Measurements from ENCODE around the gene PLA2G4E.

PLA2G4E gene

DNA sequence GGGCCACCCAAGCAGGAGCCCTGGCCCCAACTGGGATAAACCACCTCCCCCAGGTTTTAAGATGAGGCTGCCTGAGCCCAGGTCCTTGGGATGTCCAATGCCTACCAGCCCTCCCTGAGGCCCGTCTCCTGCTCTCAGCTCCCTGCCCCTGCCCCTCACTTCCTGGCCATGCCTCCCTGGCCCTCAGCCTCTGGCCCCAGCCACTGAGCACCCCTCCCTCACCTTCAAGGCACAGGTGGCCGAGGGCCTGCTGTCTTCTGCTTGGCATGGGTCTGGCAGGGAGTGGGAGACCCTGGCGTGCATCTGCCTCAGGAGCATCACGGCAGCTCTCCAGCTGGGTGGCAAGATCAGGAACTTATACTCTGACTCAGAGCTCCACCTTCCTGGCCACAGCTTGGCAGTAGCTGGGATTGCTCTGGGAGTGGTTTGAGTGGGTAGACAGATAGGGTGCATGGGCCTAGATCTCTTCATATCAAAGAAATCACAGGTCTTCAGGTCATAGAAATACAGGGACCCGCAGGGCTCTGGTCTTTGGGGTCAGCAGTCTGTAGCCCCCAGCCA lies at the start of gene PLA2G4E:
PLA2G4E (minus strand) TSS at position 330 of the 561 bp plus-strand sequence; CDS start at position 318, 12 bp downstream.
- Histone ChIP-seq H3K27me3 (replicated peaks; ENCODE audit: control insufficient read depth, insufficient read depth, low read length) (no peaks in the 10 kb centered on the region; the same call in none of the 2 replicates), H3K36me3 (ENCODE audit: control insufficient read depth, insufficient read depth, low read length) (no peaks in the 10 kb centered on the region), H3K4me3 (replicated peaks; ENCODE audit: low read depth, low read length) (no peak within 1 kb of the TSS)
- no peak for DNase-seq (ENCODE audit: extremely low read depth, insufficient read length)
- TF ChIP-seq, protein P1, sequence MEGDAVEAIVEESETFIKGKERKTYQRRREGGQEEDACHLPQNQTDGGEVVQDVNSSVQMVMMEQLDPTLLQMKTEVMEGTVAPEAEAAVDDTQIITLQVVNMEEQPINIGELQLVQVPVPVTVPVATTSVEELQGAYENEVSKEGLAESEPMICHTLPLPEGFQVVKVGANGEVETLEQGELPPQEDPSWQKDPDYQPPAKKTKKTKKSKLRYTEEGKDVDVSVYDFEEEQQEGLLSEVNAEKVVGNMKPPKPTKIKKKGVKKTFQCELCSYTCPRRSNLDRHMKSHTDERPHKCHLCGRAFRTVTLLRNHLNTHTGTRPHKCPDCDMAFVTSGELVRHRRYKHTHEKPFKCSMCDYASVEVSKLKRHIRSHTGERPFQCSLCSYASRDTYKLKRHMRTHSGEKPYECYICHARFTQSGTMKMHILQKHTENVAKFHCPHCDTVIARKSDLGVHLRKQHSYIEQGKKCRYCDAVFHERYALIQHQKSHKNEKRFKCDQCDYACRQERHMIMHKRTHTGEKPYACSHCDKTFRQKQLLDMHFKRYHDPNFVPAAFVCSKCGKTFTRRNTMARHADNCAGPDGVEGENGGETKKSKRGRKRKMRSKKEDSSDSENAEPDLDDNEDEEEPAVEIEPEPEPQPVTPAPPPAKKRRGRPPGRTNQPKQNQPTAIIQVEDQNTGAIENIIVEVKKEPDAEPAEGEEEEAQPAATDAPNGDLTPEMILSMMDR (IDR thresholded peaks at IDR 0.05; ENCODE audit: insufficient read depth, low read length, poor library complexity, severe bottlenecking), result no peak

DNA sequence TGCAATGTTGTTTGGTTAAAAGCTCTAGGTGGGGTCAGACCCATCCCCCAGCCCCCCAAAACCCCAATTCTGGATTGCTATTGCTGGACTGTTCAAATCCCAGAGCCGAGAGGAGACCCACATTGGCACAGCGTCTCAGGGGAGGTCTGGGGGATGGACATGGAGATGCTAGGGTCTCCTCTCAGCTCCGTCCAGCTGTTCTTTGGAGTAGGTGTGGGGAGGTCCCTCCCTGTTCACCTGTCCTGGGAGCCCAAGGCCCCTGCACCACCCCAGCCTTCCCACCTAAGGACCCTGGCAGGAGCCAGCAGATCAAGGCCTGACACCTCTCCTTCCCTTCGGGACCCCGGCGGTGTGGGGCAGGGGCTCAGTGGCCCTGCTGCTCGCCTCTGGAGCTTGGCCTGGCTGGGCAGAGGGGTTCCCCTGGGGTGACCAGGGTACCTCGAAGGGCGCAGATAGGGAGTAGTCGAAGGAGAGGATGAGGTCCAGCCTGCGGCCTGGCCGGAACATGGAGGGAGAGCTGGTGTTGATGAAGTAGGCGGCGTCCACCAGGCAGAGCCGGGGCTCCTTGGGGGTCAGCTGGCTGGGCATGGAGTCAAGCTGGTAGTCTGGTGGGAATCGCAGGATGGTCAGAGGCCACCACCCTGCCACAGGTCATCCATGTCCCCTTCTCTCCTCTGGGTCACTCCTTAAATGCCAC lies 49.6 kb upstream of the PLA2G4E start:
- TF ChIP-seq, protein P1 (IDR thresholded peaks at IDR 0.05; ENCODE audit: insufficient read depth, low read length, poor library complexity, severe bottlenecking), result no peak
- Histone ChIP-seq H3K36me3 (ENCODE audit: control insufficient read depth, insufficient read depth, low read length) (no peaks in the 10 kb centered on the region), H3K27me3 (replicated peaks; ENCODE audit: control insufficient read depth, insufficient read depth, low read length) (no peaks in the 10 kb centered on the region; the same call in 1 of the 2 replicates)

GRCh38 chr15:42069496-42070278 lies 48.8 kb upstream of the PLA2G4E start:
- TF ChIP-seq, protein P1 (IDR thresholded peaks at IDR 0.05; ENCODE audit: insufficient read depth, low read length, poor library complexity, severe bottlenecking), result no peak
- H3K36me3 ChIP-seq (ENCODE audit: control insufficient read depth, insufficient read depth, low read length), result no peaks in the 10 kb centered on the region
- no peak overlapping the region for H3K4me3 ChIP-seq (replicated peaks; ENCODE audit: low read depth, low read length)
- H3K27me3 ChIP-seq (replicated peaks; ENCODE audit: control insufficient read depth, insufficient read depth, low read length), result no peaks in the 10 kb centered on the region; the same call in 1 of the 2 replicates
- DNase-seq (ENCODE audit: extremely low read depth, insufficient read length), result no peak

More for the DNA sequence above, 49.6 kb upstream of the PLA2G4E start:
- no peak for DNase-seq (ENCODE audit: extremely low read depth, insufficient read length)
- no peak overlapping the region for H3K4me3 ChIP-seq (replicated peaks; ENCODE audit: low read depth, low read length)

- no peaks in the 10 kb centered on the region; the same call in 1 of the 2 replicates for H3K27me3 ChIP-seq (replicated peaks; ENCODE audit: control insufficient read depth, insufficient read depth, low read length)
These were observed 48.2 kb upstream of the PLA2G4E start for GRCh38 chr15:42069025-42069424.

GRCh38 chr15:42068601-42069000 lies 47.8 kb upstream of the PLA2G4E start:
- TF ChIP-seq, protein P1 (IDR thresholded peaks at IDR 0.05; ENCODE audit: insufficient read depth, low read length, poor library complexity, severe bottlenecking), result no peak
- Histone ChIP-seq H3K36me3 (ENCODE audit: control insufficient read depth, insufficient read depth, low read length) (no peaks in the 10 kb centered on the region), H3K4me3 (replicated peaks; ENCODE audit: low read depth, low read length) (no peak overlapping the region), H3K27me3 (replicated peaks; ENCODE audit: control insufficient read depth, insufficient read depth, low read length) (no peaks in the 10 kb centered on the region; the same call in 1 of the 2 replicates)
- no peak for DNase-seq (ENCODE audit: extremely low read depth, insufficient read length)

More at GRCh38 chr15:42069025-42069424, 48.2 kb upstream of the PLA2G4E start:
- DNase-seq (ENCODE audit: extremely low read depth, insufficient read length), result no peak
- H3K4me3 ChIP-seq (replicated peaks; ENCODE audit: low read depth, low read length), result no peak overlapping the region
- no peaks in the 10 kb centered on the region for H3K36me3 ChIP-seq (ENCODE audit: control insufficient read depth, insufficient read depth, low read length)
- TF ChIP-seq, protein P1 (IDR thresholded peaks at IDR 0.05; ENCODE audit: insufficient read depth, low read length, poor library complexity, severe bottlenecking), result no peak
